Cardiac muscle cell (in vitro differentiated cells and primary cell): ENCODE results near the gene ZNF91. TPM values are rescaled to one million over a fixed set of nuclear protein-coding genes. Genes with fewer than 3 reads are reported as not detected.
A peak's percentile ranks its signal among the peaks of the same experiment; 100 is the strongest.
"Not testable (repeated sequence)": the region's sequence is repeated elsewhere in the genome, so short reads cannot be mapped to it uniquely, and the experiment has no call there.

Experiments
- DNase-seq, 2 donors: peaks; one replicate each; pipeline versions ENCODE4 v3.0.0 to v3.0.0-alpha.2; 2010 to 2017; ENCODE audit warnings: low read depth in 1 of 2, low spot score in 1 of 2
- H3K27ac ChIP-seq: fragments of 200-600 bp; sonication (generic); 2 replicates; pipeline ENCODE4 v1.5.1; 2016
- H3K27me3 ChIP-seq: fragments of 200-600 bp; sonication (generic); 2 replicates; pipeline ENCODE4 v1.6.0; 2016; ENCODE audit warnings: control low read depth
- H3K36me3 ChIP-seq: fragments of 200-600 bp; sonication (generic); 2 replicates; pipeline ENCODE4 v1.5.1; 2016; ENCODE audit warnings: control low read depth
- H3K4me1 ChIP-seq: fragments of 200-600 bp; sonication (generic); 2 replicates; pipeline ENCODE4 v1.8.1; 2017; ENCODE audit warnings: low read depth, mild to moderate bottlenecking, mixed run types
- H3K4me3 ChIP-seq: fragments of 200-600 bp; sonication (generic); 2 replicates; pipeline ENCODE4 v1.5.1; 2016; ENCODE audit warnings: mild to moderate bottlenecking
- H3K9me3 ChIP-seq: fragments of 200-600 bp; sonication (generic); 2 replicates; pipeline ENCODE4 v1.5.1; 2017; ENCODE audit warnings: low read depth, mild to moderate bottlenecking, control low read depth
- CTCF ChIP-seq: IDR thresholded peaks from 2 replicates; pipeline ENCODE4 v1.5.1; 2012; ENCODE audit warnings: low read depth, mild to moderate bottlenecking, low read length
- polyA plus RNA-seq: library from polyadenylated mRNA; unstranded; fragments of >200 nt; fragmentation: Nextera tagmentation; extraction: Ambion mirVana; gene quantifications from 2 replicates; pipeline ENCODE4 v1.2.1, GENCODE V29; 2016
- total RNA-seq: library from RNA; depleted of rRNA; stranded (reverse); fragments of >200 nt; gene quantifications from 2 replicates; pipeline ENCODE4 v1.2.3, GENCODE V29; 2016

The ZNF91 gene
- total and polyA plus RNA-seq, 2 experiments from 2014 or later = 30.1 to 78.7 TPM

- no peak overlapping the region for H3K4me3 ChIP-seq
- no peaks in the 10 kb centered on the region for H3K27me3 ChIP-seq
- no peak for TF ChIP-seq CTCF
- DNase-seq = no peak
- H3K27ac ChIP-seq = no peak overlapping the region
- no peaks in the 10 kb centered on the region for H3K4me1 ChIP-seq
- no peaks in the 10 kb centered on the region for H3K9me3 ChIP-seq
- H3K36me3 ChIP-seq = no peaks in the 10 kb centered on the region
Measured at GRCh38 chr19:23399443-23399842, 4.2 kb upstream of the ZNF91 start.

- H3K27me3 ChIP-seq, H3K36me3 ChIP-seq, H3K9me3 ChIP-seq, H3K4me3 ChIP-seq, DNase-seq: not testable (repeated sequence)
- Histone ChIP-seq H3K27ac (peak overlapping the region; percentile 99), H3K4me1 (peaks cover 17% of the 10 kb centered on the region)
Measured at GRCh38 chr19:23395722-23396117, 449 bp upstream of the ZNF91 start.

GRCh38 chr19:23394511-23394910, 760 bp downstream of the ZNF91 start:
- Histone ChIP-seq H3K27ac (peak overlapping the region; percentile 99), H3K9me3 (no peaks in the 10 kb centered on the region), H3K4me3 (peak overlapping the region; percentile 84), H3K4me1 (peaks cover 17% of the 10 kb centered on the region), H3K36me3 (no peaks in the 10 kb centered on the region), H3K27me3 (no peaks in the 10 kb centered on the region)
- TF ChIP-seq CTCF = no peak
- DNase-seq = peak in 1 of 2 donors; percentile 47

GRCh38 chr19:23393121-23393520, 2.1 kb downstream of the ZNF91 start:
- H3K4me3 ChIP-seq = no peak overlapping the region
- TF ChIP-seq CTCF = no peak
- no peaks in the 10 kb centered on the region for H3K9me3 ChIP-seq
- no peak overlapping the region for H3K27ac ChIP-seq
- H3K4me1 ChIP-seq = peaks cover 17% of the 10 kb centered on the region
- no peaks in the 10 kb centered on the region for H3K27me3 ChIP-seq
- DNase-seq = no peak
- H3K36me3 ChIP-seq = no peaks in the 10 kb centered on the region

- no peak for DNase-seq
- H3K9me3 ChIP-seq = no peaks in the 10 kb centered on the region
- peaks cover 17% of the 10 kb centered on the region for H3K4me1 ChIP-seq
- H3K36me3 ChIP-seq = peaks cover 2% of the 10 kb centered on the region
- no peak overlapping the region for H3K4me3 ChIP-seq
- no peak overlapping the region for H3K27ac ChIP-seq
- H3K27me3 ChIP-seq = no peaks in the 10 kb centered on the region
- TF ChIP-seq CTCF = no peak
Measured at GRCh38 chr19:23391236-23391635, 4.0 kb downstream of the ZNF91 start.

- no peak overlapping the region for H3K27ac ChIP-seq
- peaks cover 6% of the 10 kb centered on the region for H3K4me1 ChIP-seq
- H3K36me3 ChIP-seq = peaks cover 12% of the 10 kb centered on the region
- DNase-seq = no peak
- H3K27me3 ChIP-seq = no peaks in the 10 kb centered on the region
- TF ChIP-seq CTCF = no peak
- no peaks in the 10 kb centered on the region for H3K9me3 ChIP-seq
- no peak overlapping the region for H3K4me3 ChIP-seq
Measured at GRCh38 chr19:23385404-23385803, 9.9 kb downstream of the ZNF91 start.
